Smooth muscle cell (in vitro differentiated cells): ENCODE measurements around the gene CSAG3. TPM values are rescaled to one million over a fixed set of nuclear protein-coding genes. Genes with fewer than 3 reads are reported as not detected.
"Not testable (repeated sequence)": the region's sequence is repeated elsewhere in the genome, so short reads cannot be mapped to it uniquely, and the experiment has no call there.

ENCODE experiments used
- DNase-seq: peaks from one replicate; lab custom pipeline; 2025; ENCODE audit not compliant: unreplicated experiment; lab: John Stamatoyannopoulos, UW
- H2AFZ ChIP-seq: fragments of 200-600 bp; sonication (generic); 2 replicates; pipeline ENCODE4 v1.6.0; 2016; ENCODE audit warnings: antibody characterized with exemption, low read depth, mild to moderate bottlenecking
- H3F3A ChIP-seq: fragments of 200-600 bp; sonication (generic); 2 replicates; pipeline ENCODE4 v1.6.0; 2017; ENCODE audit warnings: antibody characterized with exemption, low read depth
- H3K27ac ChIP-seq: fragments of 200-600 bp; sonication (generic); 2 replicates; pipeline ENCODE4 v1.5.1; 2016; ENCODE audit warnings: low read depth, mild to moderate bottlenecking
- H3K27me3 ChIP-seq: fragments of 200-600 bp; sonication (generic); 2 replicates; pipeline ENCODE4 v1.6.1; 2016; ENCODE audit warnings: low read depth, mild to moderate bottlenecking
- H3K36me3 ChIP-seq: fragments of 200-600 bp; sonication (generic); 2 replicates; pipeline ENCODE4 v1.5.1; 2016; ENCODE audit warnings: low read depth
- H3K4me1 ChIP-seq: fragments of 200-600 bp; sonication (generic); 2 replicates; pipeline ENCODE4 v1.5.1; 2016; ENCODE audit warnings: low read depth
- H3K4me2 ChIP-seq: fragments of 200-600 bp; sonication (generic); 2 replicates; pipeline ENCODE4 v1.6.0; 2016; ENCODE audit warnings: mild to moderate bottlenecking
- H3K4me3 ChIP-seq: fragments of 200-600 bp; sonication (generic); 2 replicates; pipeline ENCODE4 v1.5.1; 2016; ENCODE audit warnings: mild to moderate bottlenecking
- H3K79me2 ChIP-seq: fragments of 200-600 bp; sonication (generic); 2 replicates; pipeline ENCODE4 v1.6.0; 2016; ENCODE audit warnings: low read depth, mild to moderate bottlenecking
- H3K9ac ChIP-seq: fragments of 200-600 bp; sonication (generic); 2 replicates; pipeline ENCODE4 v1.6.0; 2016; ENCODE audit warnings: low read depth
- H3K9me3 ChIP-seq: fragments of 200-600 bp; sonication (generic); replicated peaks from 2 replicates; pipeline ENCODE4 v1.5.1; 2016; ENCODE audit warnings: low read depth
- H4K20me1 ChIP-seq: fragments of 200-600 bp; sonication (generic); 2 replicates; pipeline ENCODE4 v1.6.0; 2016; ENCODE audit warnings: low read depth
- WGBS: methylation state at CpG from one replicate; pipeline ENCODE4 v1.1.7; 2016; ENCODE audit warnings: low lambda C conversion rate; 5-methylcytosine and 5-hydroxymethylcytosine counted together
- polyA plus RNA-seq: library from polyadenylated mRNA; unstranded; fragments of >200 nt; fragmentation: Nextera tagmentation; extraction: Ambion mirVana; gene quantifications from 2 replicates; pipeline ENCODE4 v1.2.1, GENCODE V29; 2016
- total RNA-seq: library from RNA; depleted of rRNA; stranded (reverse); fragments of >200 nt; gene quantifications from 2 replicates; pipeline ENCODE4 v1.2.3, GENCODE V29; 2014
- TF ChIP-seq, protein P1 (sequence below): fragments of 200-600 bp; sonication (generic); IDR thresholded peaks from 2 replicates; pipeline ENCODE4 v1.5.1; 2017; ENCODE audit warnings: borderline replicate concordance, mild to moderate bottlenecking, antibody characterized with exemption; ENCODE audit not compliant: insufficient read depth, poor library complexity, severe bottlenecking

The CSAG3 gene
- total and polyA plus RNA-seq, 2 experiments from 2014 or later: 0.32 TPM; not detected in 1

DNA sequence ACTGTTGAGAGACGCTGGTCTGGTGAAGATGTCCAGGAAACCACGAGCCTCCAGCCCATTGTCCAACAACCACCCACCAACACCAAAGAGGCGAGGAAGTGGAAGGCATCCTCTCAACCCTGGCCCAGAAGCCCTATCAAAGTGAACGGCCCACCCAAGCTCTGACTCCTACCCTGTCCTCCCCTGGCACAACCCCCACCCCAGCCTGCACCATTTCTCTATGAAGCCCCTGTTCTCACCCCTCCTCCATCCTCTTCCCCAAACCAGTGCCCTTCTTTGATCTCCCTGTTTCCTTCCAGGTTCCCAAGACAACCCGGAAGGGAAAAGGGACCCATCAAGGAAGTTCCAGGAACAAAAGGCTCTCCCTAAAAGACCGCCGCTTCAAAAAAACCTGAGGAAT is 526 bp downstream of the CSAG3 start:
- H3K36me3 ChIP-seq, H3K4me1 ChIP-seq, H3K9ac ChIP-seq, H3F3A ChIP-seq, DNase-seq, H3K27me3 ChIP-seq, H2AFZ ChIP-seq, H3K79me2 ChIP-seq, H4K20me1 ChIP-seq, H3K9me3 ChIP-seq, H3K4me2 ChIP-seq, H3K27ac ChIP-seq, H3K4me3 ChIP-seq: not testable (repeated sequence)
- WGBS: 93% methylated on average over 4 of the region's 7 CpGs

DNA sequence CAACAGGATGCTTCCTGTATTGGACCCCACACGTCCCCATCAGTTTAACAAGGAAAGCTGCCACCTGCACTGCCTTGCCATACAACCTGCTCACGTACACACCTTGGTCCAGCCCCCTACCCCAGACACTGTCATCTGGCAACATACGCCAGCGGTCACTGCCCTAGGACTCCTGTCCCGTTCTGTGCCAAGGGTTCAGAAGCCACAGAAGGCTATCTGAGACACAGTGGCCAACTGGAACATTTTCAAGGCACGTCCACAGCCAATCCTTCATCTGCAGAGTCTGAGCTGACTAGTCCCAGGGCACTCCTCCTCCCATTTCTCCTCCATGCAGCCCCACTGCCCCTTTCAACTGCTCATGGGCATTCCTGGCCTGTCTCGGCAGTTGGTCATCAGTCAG is 2.6 kb downstream of the CSAG3 start:
- H3K27ac ChIP-seq, H2AFZ ChIP-seq, H3K4me3 ChIP-seq, H3K9ac ChIP-seq, H4K20me1 ChIP-seq, H3K9me3 ChIP-seq, H3K4me1 ChIP-seq, H3K36me3 ChIP-seq, H3K4me2 ChIP-seq, H3K79me2 ChIP-seq, H3K27me3 ChIP-seq, H3F3A ChIP-seq, DNase-seq: not testable (repeated sequence)
- WGBS: 74% methylated on average over 5 of the region's 7 CpGs

DNA sequence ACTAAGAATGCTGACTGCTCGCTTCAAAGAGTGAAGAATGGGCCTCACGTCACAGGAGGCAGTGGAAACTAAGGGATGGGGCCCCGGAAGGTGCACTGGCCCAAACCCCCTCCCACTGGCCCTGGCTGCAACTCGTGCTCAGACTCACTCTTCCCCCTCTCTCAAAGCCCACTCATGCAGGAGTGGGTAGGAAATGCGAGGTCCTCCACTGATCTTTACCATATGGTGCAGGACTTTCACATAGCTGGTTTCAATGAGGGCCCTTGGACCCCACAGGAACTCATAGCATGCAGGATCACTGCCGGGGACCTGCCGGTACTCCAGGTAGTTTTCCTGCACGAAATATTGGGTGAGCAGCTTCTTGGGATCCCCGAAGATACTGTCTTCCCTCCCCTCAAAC is 7.5 kb downstream of the CSAG3 start:
- H3K27me3 ChIP-seq, H3K9ac ChIP-seq, H3K79me2 ChIP-seq, H3K27ac ChIP-seq, H3K4me3 ChIP-seq, H3K4me2 ChIP-seq, H4K20me1 ChIP-seq, H3K36me3 ChIP-seq, H2AFZ ChIP-seq, H3F3A ChIP-seq, DNase-seq, H3K4me1 ChIP-seq, H3K9me3 ChIP-seq: not testable (repeated sequence)
- 79% methylated on average over 9 of the region's 9 CpGs for WGBS

DNA sequence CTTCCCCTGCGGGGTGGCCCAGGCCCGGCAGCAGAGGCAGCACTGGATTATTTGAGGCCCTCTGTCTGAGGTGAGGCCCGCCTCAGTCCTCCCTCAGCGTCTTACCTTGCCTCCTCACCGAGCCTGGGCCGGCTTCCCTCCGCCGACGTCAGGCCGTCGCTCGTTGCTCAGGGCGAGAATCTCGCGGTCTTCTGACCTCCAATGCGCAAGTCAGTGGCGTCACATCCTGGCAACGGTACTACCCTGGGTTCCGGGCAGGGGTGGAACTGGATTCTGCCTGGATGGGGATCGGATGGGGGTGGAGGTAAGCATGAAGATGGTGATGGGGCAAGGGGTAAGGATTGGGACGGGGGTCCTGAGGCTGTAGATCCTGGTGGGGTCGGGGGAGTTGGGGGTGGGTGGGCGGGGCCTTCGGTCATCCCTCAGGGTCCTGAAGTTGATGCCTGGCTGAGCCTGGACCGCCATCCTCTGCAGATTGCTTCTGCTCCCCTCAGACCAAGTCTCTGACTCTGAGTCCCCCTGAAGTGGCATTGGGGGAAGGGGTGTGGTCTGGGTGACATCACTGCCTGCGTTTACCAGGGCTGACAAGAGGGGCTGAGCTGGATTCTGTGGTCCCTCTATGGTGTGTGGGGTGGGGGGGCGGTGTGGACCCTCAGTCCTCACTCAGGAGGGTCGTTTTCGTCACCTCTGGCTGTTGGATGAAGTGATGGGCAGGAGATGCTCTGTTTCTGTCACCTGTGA is 10.7 kb downstream of the CSAG3 start, which contains the start of gene MAGEA6:
Gene MAGEA6 (minus strand): TSS at position 141 of the 741 bp plus-strand sequence. CDS start 2,039 bp downstream, outside the sequence.
- H3K27me3 ChIP-seq, H3K9me3 ChIP-seq, H2AFZ ChIP-seq, H3K4me1 ChIP-seq, H4K20me1 ChIP-seq, H3F3A ChIP-seq, DNase-seq, H3K9ac ChIP-seq, H3K79me2 ChIP-seq, H3K4me2 ChIP-seq, H3K27ac ChIP-seq, H3K36me3 ChIP-seq, H3K4me3 ChIP-seq: not testable (repeated sequence)
- WGBS: 81% methylated on average over 3 of the region's 29 CpGs

DNA sequence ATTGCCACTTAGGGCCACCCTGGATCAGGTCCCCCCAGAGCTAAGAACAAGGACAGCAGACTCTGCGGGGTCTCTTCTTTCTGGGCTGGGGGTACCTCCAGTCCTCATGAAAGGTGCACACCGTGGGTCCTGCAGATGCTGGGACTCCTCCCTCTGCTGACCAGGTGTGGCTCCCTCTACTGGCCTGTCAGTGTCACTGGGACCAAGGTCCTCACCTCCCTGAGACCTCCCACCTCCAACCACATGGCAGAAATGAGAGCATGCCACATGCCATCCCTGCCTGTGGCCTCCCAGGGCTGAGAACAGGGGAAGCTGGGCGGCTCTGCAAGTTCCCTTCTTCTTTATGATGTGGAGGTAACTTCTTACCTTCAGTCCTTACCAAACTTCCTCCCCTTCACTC is 28.0 kb downstream of the CSAG3 start:
- H3K27me3 ChIP-seq, H2AFZ ChIP-seq, H3K36me3 ChIP-seq, DNase-seq, H3K27ac ChIP-seq, H3K4me1 ChIP-seq, H3K79me2 ChIP-seq, H3F3A ChIP-seq, H3K9ac ChIP-seq, H4K20me1 ChIP-seq, H3K4me3 ChIP-seq, H3K9me3 ChIP-seq, H3K4me2 ChIP-seq: not testable (repeated sequence)
- WGBS: no CpG with 5 or more reads among the region's 3 CpGs

DNA sequence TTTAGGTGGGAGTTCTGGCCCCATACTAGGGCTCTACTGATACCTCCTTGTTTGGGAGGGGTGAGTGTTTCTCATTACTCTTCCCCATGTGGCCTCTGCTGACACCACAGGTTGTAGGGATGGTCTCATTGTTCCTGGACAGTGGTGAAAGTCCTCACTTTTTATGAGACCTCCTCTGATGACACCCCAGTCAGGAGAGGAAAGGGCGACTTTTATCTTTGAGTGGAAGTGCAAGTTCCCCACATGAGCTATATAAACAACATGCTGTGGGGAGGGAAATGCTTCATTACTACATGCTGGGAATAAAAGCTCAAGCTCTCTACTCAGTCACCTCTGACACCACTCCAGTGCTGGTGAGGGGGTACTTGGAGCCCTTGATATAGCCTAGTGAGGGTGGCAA is 39.9 kb downstream of the CSAG3 start:
- WGBS: 65% methylated on average over 1 of the region's 1 CpG
- DNase-seq: no peak
- H3K36me3 ChIP-seq: no peaks in the 10 kb centered on the region

More for the DNA sequence above, 39.9 kb downstream of the CSAG3 start:
- Histone ChIP-seq H3K4me1 (no peaks in the 10 kb centered on the region), H3K4me3 (no peak overlapping the region), H4K20me1 (no peaks in the 10 kb centered on the region), H3K27me3 (no peaks in the 10 kb centered on the region), H2AFZ (no peak overlapping the region), H3K9me3 (no peaks in the 10 kb centered on the region), H3F3A (no peaks in the 10 kb centered on the region), H3K27ac (no peak overlapping the region), H3K79me2 (no peaks in the 10 kb centered on the region), H3K9ac (no peak overlapping the region), H3K4me2 (no peak overlapping the region)
- TF ChIP-seq, protein P1, sequence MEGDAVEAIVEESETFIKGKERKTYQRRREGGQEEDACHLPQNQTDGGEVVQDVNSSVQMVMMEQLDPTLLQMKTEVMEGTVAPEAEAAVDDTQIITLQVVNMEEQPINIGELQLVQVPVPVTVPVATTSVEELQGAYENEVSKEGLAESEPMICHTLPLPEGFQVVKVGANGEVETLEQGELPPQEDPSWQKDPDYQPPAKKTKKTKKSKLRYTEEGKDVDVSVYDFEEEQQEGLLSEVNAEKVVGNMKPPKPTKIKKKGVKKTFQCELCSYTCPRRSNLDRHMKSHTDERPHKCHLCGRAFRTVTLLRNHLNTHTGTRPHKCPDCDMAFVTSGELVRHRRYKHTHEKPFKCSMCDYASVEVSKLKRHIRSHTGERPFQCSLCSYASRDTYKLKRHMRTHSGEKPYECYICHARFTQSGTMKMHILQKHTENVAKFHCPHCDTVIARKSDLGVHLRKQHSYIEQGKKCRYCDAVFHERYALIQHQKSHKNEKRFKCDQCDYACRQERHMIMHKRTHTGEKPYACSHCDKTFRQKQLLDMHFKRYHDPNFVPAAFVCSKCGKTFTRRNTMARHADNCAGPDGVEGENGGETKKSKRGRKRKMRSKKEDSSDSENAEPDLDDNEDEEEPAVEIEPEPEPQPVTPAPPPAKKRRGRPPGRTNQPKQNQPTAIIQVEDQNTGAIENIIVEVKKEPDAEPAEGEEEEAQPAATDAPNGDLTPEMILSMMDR: no peak
